ENCODE measurements around the gene ARMC9. TPM values are rescaled to one million over a fixed set of nuclear protein-coding genes. Genes with fewer than 3 reads are reported as not detected.
"Not testable (repeated sequence)": the region's sequence is repeated elsewhere in the genome, so short reads cannot be mapped to it uniquely, and the experiment has no call there.

ARMC9 gene
- total RNA-seq, 1 experiment from 2014 or later, result 19.9 TPM

DNA sequence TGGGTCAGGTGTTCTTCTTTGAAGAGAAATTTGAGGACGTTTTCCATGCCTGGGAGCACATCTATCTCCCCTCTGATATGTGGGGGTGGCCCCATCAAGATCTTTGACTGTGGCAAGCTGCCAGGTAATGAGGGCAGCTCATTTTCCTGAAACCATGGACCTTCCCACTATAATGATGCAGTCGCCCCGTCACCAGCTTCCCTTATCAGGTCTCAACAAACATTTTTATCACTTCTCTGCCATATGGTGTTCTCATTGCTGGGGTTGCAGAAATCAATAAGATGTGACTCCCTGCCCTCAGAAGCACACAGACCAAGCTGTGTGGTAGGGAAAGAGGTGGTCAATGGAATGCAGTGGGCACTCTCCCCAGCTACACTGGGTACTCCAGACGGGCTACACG lies 148.7 kb downstream of the ARMC9 start:
- H3K27ac ChIP-seq, result no peak overlapping the region
- H3K4me3 ChIP-seq, result no peak overlapping the region
- DNase-seq, result no peak
- H3K27me3 ChIP-seq, result no peaks in the 10 kb centered on the region
- H3K36me3 ChIP-seq, result no peaks in the 10 kb centered on the region
- H3K9me3 ChIP-seq (replicated peaks), result no peaks in the 10 kb centered on the region
- H3K4me1 ChIP-seq, result no peaks in the 10 kb centered on the region

DNA sequence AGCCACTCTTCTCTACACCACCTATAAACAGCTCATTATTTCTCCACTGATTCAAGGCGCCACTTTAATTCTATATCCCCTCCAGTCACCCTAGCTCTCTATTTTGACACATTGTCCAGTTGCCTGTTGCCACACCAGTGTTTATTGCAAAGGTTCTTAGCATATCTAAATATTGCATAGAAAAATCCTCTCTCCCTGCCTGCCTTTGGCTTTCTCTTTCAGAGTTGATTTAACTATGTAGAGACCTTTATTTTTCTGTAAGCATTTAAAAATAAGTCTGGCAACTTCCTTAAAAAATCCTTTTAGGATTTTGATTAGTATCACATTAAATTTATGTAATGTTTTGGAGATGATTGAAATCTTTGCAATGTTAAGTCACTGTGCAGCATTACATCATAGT lies 149.2 kb downstream of the ARMC9 start:
- Histone ChIP-seq H3K4me1 (no peaks in the 10 kb centered on the region), H3K27me3 (no peaks in the 10 kb centered on the region), H3K36me3 (no peaks in the 10 kb centered on the region), H3K4me3 (no peak overlapping the region), H3K27ac (no peak overlapping the region), H3K9me3 (replicated peaks) (no peaks in the 10 kb centered on the region)
- DNase-seq, result no peak

DNA sequence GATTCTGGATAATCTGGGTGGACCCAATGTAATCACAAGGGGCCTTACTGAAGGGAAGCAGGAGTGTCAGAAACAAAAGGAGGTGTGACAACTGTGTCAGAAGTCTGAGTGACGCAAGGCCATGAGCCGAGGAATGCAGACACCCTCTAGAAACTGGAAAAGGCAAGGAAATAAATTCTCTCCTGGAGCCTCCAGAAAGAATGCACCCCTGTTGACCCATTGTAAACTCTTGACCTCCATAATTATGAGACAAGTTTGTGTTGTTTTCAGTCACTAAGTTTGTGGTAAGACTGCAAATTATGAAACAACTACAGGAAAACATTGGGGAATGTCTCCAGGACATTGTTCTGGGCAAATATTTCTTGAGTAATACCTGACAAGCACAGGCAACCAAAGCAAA lies 149.7 kb downstream of the ARMC9 start:
- no peak for DNase-seq
- Histone ChIP-seq H3K4me3 (no peak overlapping the region), H3K4me1 (no peaks in the 10 kb centered on the region), H3K27me3 (no peaks in the 10 kb centered on the region), H3K36me3 (no peaks in the 10 kb centered on the region), H3K9me3 (replicated peaks) (no peaks in the 10 kb centered on the region), H3K27ac (no peak overlapping the region)

DNA sequence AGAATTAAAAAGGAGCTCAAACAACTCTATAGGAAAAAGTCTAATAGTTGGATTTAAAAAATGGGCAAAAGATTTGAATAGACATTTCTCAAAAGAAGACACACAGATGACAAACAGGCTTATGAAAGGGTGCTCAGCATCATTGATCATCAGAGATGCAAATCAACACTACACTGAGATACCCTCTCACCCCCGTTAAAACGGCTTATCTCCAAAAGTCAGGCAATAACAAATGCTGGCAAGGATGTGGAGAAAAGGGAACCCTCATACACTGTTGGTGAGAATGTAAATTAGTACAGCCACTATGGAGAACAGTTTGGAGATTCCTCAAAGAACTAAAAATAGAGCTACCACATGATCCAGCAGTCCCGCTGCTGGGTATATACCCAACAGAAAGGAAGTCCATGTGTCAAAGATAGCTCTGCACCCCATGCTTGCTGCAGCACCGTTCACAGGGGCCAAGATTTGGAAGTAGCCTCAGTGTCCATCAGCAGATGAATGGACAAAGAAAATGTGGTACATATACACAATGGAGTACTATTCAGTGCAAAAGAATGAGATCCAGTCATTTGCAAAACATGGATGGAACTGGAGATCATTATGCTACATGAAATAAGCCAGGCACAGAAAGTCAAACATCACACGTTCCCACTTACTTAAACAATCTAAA lies 150.4 kb downstream of the ARMC9 start:
- Histone ChIP-seq H3K36me3 (no peaks in the 10 kb centered on the region), H3K4me1 (no peaks in the 10 kb centered on the region), H3K9me3 (replicated peaks) (no peaks in the 10 kb centered on the region), H3K27ac (no peak overlapping the region), H3K4me3 (no peak overlapping the region), H3K27me3 (no peaks in the 10 kb centered on the region)
- DNase-seq, result no peak

DNA sequence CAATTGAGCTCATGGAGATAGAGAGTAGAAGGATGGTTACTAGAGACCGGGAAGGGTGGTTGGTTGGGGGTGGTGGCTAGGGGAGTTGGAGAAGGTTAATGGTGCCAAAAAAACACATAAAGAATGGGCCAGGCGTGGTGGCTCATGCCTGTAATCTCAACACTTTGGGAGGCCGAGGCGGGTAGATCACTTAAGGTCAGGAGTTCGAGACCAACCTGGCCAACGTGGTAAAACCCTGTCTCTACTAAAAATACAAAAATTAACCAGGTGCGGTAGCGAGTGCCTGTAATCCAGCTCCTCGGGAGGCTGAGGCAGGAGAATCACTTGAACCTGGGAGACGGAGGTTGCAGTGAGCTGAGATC lies 150.9 kb downstream of the ARMC9 start:
- not testable (repeated sequence) for H3K36me3 ChIP-seq; H3K27ac ChIP-seq; H3K4me3 ChIP-seq; H3K9me3 ChIP-seq (replicated peaks); H3K4me1 ChIP-seq; DNase-seq; H3K27me3 ChIP-seq

DNA sequence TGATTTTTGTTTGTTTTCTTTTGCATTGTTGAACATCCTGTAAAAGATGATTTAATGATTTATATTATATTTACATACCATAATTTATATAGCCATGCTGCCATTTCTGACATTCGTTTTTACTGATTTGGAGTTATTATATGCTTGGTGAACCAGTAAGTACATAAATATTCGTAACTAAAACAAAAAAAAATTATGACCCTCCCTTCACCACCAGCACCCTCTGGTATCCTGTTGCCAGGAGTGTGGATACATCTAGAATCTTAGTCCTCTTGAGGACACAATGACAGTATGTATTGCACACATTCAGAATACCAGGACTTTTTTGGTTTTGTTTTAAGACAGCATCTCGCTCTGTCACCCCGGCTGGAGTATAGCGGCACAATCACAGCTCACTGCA lies 153.2 kb downstream of the ARMC9 start:
- H3K9me3 ChIP-seq (replicated peaks), result no peaks in the 10 kb centered on the region
- no peaks in the 10 kb centered on the region for H3K27me3 ChIP-seq
- H3K27ac ChIP-seq, result no peak overlapping the region
- DNase-seq, result no peak
- H3K36me3 ChIP-seq, result no peaks in the 10 kb centered on the region
- no peaks in the 10 kb centered on the region for H3K4me1 ChIP-seq
- no peak overlapping the region for H3K4me3 ChIP-seq

DNA sequence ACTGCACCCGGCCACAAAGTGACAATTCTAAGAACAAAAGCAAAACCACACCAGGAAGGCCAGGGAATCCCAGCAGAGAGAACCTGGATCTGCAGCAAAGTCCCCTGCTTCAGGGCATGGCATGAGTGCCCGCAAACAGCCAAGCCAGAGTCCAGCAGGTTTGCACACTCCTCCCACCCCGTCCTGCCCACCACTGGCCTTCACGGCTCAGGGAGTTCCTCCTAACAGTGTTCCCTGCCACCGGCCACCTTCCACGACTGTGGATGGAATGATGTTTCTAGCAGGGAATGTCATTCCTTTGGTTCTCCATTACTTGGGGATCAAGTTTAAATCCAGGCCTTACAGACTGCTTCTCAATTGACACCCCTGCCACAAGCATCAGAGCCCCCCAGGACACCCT lies 155.0 kb downstream of the ARMC9 start:
- no peaks in the 10 kb centered on the region for H3K36me3 ChIP-seq
- no peaks in the 10 kb centered on the region for H3K9me3 ChIP-seq (replicated peaks)
- no peak overlapping the region for H3K27ac ChIP-seq
- no peak for DNase-seq
- H3K4me1 ChIP-seq, result no peaks in the 10 kb centered on the region
- no peak overlapping the region for H3K4me3 ChIP-seq
- no peaks in the 10 kb centered on the region for H3K27me3 ChIP-seq

DNA sequence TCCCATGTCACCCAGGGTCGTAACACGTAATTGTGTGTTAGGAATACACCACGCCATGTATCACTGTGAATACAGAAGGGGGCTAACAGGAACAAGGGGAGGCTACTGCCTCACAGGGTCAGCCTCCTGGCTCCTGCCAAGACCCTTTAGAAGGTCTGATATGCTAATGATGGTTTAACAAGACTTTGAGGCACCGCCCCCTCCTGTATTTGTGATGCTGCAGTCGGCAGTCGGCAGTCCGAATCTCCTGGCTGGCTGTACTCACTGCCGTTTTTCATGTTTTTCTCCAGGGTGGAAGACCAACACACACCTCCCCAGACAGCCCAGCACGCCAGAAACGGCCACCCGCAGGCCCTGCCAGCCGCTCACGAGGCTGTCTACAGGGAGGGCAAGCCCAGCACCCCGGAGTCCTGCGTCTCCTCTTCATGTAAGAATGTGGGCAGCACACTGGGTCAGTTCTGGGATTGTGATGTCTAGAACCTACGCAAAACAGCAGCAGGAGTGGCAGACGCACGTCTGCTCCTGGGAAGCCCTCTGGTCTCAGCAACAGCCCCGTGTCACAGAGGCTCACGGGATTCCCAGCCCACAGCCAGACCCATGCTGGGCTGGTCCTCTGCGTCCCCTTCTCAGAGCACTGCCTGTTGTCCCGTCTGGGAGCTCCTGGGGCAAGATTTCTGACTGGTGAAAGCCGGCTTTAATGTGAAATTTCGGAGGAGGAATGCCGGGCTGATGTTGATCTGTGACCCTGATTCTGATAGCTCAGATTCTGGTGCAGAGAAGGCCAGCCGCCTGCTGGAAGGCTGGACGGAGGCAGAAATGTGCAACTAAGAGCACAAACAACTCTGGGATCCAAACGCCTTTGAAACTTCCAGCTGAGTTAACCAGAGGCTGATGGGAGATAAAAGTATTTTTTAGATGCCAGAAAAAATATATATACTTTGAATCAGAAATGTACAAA lies 157.4 kb downstream of the ARMC9 start:
- Histone ChIP-seq H3K36me3 (no peaks in the 10 kb centered on the region), H3K4me3 (no peak overlapping the region), H3K27ac (no peak overlapping the region), H3K9me3 (replicated peaks) (no peaks in the 10 kb centered on the region), H3K27me3 (no peaks in the 10 kb centered on the region), H3K4me1 (peaks cover 9% of the 10 kb centered on the region; the same call in 1 of the 2 replicates)
- DNase-seq, result no peak

DNA sequence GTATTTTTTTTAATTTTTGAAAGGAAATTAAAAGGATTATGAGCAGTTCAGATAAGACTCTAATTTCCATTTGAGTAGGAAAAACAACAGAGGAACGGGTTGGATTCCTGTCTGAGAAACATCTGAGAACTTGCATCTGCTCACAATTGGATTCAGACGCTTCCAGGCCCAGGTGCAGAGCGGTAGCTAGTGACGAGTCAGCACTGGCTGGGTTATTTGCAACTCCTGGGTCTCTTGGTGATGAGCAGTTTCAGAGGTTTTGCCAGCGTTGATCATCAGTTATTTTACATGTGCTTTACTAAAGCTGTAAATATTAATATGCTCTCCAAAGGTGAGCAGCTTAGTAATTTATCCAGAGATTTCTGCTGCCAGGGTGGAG lies 158.0 kb downstream of the ARMC9 start:
- Histone ChIP-seq H3K9me3 (replicated peaks) (no peaks in the 10 kb centered on the region), H3K36me3 (no peaks in the 10 kb centered on the region), H3K27ac (no peak overlapping the region), H3K4me3 (no peak overlapping the region), H3K27me3 (no peaks in the 10 kb centered on the region), H3K4me1 (peaks cover 9% of the 10 kb centered on the region; the same call in 1 of the 2 replicates)
- no peak for DNase-seq

DNA sequence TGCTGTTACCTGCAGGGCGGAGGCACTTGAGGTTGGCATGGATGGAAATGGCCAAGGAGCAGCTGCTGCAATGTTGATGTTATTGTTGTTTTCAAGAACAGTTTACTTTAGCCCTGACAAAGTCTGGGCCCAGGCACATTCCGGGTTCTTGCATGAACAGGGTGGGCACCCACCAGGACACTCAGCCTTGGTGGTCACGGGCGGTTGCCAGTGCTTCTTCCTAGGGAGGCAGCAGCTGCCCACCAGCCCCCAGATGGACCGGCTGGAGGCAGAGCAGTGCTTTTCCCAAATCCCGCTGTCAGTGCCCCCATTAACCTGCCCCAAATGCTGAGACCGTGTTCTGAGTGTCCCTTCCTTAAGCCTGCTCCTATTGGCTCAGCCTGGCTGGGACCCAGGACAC lies 158.6 kb downstream of the ARMC9 start:
- no peak overlapping the region for H3K4me3 ChIP-seq
- H3K27me3 ChIP-seq, result no peaks in the 10 kb centered on the region
- H3K27ac ChIP-seq, result no peak overlapping the region
- H3K9me3 ChIP-seq (replicated peaks), result no peaks in the 10 kb centered on the region
- H3K4me1 ChIP-seq, result peaks cover 9% of the 10 kb centered on the region; the same call in 1 of the 2 replicates
- DNase-seq, result no peak
- no peaks in the 10 kb centered on the region for H3K36me3 ChIP-seq

DNA sequence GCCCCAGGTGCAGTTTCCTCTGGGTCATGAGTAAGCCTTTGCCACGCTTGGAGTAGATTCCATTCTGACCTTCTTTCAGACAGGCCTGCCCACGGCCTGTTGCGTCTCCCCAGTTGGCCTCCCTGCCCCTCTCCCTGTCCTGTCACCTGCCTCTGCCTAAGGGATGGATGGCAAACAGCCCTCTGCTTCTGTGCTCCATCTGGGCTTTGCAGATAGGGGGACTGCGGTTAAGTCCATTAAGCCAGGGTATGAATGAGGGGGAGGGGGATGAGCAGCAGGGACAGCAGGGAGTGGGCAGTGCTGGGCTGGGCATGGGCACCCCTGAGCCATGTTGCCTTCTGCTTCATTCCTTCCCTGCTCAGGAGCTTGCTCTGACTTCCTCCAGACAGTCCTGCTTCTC lies 159.5 kb downstream of the ARMC9 start:
- Histone ChIP-seq H3K27me3 (no peaks in the 10 kb centered on the region), H3K4me1 (peaks cover 9% of the 10 kb centered on the region; the same call in 1 of the 2 replicates), H3K4me3 (no peak overlapping the region), H3K27ac (no peak overlapping the region), H3K36me3 (no peaks in the 10 kb centered on the region), H3K9me3 (replicated peaks) (no peaks in the 10 kb centered on the region)
- no peak for DNase-seq

DNA sequence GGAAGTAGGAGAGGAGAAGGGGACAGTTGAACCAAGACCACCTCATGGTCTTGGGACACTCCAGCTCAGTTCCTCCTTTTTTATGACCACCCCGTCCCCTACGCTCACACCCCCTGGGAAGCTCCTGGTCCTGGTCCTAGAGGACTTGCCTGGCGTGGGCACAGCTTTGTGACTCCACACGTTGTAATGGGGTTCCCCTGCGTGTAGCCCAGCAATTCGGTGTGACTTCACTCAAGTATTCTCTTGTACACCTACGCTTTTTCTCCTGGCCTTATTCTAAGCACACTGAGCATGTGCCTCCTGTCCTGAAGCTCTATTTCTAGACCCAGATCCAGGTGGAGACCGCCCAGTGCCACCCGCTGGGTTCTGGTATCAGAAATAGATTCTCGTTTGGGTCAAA lies 161.0 kb downstream of the ARMC9 start:
- no peak for DNase-seq
- Histone ChIP-seq H3K27ac (no peak overlapping the region), H3K4me1 (peaks cover 12% of the 10 kb centered on the region)

DNA sequence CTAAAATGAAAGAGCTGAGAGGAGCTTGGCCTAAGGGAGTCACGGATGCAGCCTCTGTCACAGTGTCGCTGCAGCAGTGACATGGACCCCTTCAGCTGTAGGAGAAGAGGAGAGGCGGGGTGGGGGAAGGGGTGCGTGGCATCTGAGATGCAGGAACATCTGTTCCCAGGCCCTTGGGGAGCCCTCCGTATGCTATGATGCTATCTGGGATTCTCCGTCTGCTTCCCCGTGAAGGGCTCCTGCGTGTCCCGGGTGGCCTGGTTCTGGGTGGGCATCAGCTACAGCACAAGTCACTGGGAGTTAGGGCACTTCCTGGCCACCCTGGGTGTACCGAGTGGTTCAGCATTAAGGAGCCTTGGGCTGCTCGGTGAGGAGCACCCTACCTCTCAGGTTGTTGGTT lies 161.5 kb downstream of the ARMC9 start:
- Histone ChIP-seq H3K27me3 (no peaks in the 10 kb centered on the region), H3K27ac (peak overlapping the region; percentile 19; the same call in 1 of the 2 replicates), H3K9me3 (replicated peaks) (no peaks in the 10 kb centered on the region), H3K4me3 (no peak overlapping the region), H3K4me1 (peaks cover 17% of the 10 kb centered on the region), H3K36me3 (no peaks in the 10 kb centered on the region)
- DNase-seq, result peak; percentile 63 to 65

More for the DNA sequence above, 161.0 kb downstream of the ARMC9 start:
- H3K36me3 ChIP-seq, result no peaks in the 10 kb centered on the region
- no peak overlapping the region for H3K4me3 ChIP-seq
- no peaks in the 10 kb centered on the region for H3K27me3 ChIP-seq
- no peaks in the 10 kb centered on the region for H3K9me3 ChIP-seq (replicated peaks)

DNA sequence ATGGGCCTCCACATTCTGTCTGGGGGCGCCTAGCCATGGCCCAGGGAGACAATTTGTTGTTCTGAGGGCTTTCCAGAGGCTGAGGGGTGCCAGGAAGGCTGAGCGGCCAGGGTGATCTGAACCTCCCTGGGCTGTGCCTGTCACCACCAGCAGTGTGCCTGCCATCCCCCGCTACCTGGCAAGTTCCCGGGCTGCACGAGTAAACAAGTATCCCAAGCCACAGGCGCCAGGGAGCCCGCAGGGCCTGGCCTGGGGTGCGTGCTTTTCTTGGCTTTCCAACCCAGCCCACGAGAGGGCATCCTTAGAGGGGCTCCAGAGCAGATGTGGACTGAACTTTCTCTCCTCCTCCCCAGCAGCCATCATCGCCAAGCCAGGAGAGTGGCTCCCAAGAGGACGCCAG lies 162.0 kb downstream of the ARMC9 start:
- H3K27me3 ChIP-seq, result no peaks in the 10 kb centered on the region
- no peaks in the 10 kb centered on the region for H3K9me3 ChIP-seq (replicated peaks)
- no peak for DNase-seq
- H3K36me3 ChIP-seq, result no peaks in the 10 kb centered on the region
- no peak overlapping the region for H3K4me3 ChIP-seq
- H3K4me1 ChIP-seq, result peaks cover 19% of the 10 kb centered on the region
- H3K27ac ChIP-seq, result peak overlapping the region; percentile 19; the same call in 1 of the 2 replicates

DNA sequence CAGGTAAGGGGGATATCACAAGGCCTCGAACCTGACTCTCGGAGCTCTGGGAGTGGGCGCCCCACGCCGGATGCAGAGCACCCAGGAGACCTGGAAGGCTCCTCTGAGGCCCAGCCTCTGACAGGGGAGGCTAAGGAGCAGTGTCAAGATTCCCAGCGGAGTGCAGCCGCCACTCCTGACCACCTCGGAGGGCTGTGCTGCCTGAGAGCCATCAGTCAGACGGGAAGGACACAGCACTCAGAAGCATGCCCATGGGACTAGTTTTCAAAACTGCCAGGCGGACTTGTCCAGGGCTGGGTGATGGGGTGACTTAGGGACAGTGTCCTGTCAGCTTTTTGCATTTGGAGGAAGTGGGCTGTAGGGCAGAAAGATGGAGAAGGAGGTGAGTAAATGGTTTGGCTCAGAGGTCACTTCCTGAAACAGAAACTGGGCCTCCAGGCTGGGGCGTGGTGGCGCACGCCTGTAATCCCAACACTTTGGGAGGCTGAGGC lies 162.5 kb downstream of the ARMC9 start:
- DNase-seq, result no peak
- Histone ChIP-seq H3K36me3 (no peaks in the 10 kb centered on the region), H3K27ac (no peak overlapping the region), H3K4me1 (peaks cover 21% of the 10 kb centered on the region), H3K9me3 (replicated peaks) (no peaks in the 10 kb centered on the region), H3K27me3 (no peaks in the 10 kb centered on the region), H3K4me3 (no peak overlapping the region)

All from SJCRH30 (cell line).